ENCODE data around the gene RALA. TPM values are rescaled to one million over a fixed set of nuclear protein-coding genes. Genes with fewer than 3 reads are reported as not detected.

The RALA gene
- total and polyA plus RNA-seq, 10 of the 15 experiments (the other 5 are each of a cell fraction or from before 2014, with no cell fraction given) = 7.5 to 53.3 (median 23.1) TPM

- TF ChIP-seq, protein P1, sequence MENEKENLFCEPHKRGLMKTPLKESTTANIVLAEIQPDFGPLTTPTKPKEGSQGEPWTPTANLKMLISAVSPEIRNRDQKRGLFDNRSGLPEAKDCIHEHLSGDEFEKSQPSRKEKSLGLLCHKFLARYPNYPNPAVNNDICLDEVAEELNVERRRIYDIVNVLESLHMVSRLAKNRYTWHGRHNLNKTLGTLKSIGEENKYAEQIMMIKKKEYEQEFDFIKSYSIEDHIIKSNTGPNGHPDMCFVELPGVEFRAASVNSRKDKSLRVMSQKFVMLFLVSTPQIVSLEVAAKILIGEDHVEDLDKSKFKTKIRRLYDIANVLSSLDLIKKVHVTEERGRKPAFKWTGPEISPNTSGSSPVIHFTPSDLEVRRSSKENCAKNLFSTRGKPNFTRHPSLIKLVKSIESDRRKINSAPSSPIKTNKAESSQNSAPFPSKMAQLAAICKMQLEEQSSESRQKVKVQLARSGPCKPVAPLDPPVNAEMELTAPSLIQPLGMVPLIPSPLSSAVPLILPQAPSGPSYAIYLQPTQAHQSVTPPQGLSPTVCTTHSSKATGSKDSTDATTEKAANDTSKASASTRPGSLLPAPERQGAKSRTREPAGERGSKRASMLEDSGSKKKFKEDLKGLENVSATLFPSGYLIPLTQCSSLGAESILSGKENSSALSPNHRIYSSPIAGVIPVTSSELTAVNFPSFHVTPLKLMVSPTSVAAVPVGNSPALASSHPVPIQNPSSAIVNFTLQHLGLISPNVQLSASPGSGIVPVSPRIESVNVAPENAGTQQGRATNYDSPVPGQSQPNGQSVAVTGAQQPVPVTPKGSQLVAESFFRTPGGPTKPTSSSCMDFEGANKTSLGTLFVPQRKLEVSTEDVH (IDR thresholded peaks at IDR 0.05; ENCODE audit: low read depth, partially characterized antibody) = no peak
- no peak for TF ChIP-seq RCOR1 (conservative IDR thresholded peaks at IDR 0.05; ENCODE audit: low read depth, low read length)
- TF ChIP-seq STAT1 (conservative IDR thresholded peaks at IDR 0.05) = no peak
- no peak for TF ChIP-seq POLR2AphosphoS2 (IDR thresholded peaks at IDR 0.05; ENCODE audit: low read depth, low read length)
- TF ChIP-seq PML (IDR thresholded peaks at IDR 0.05; ENCODE audit: low read length) = no peak
- TF ChIP-seq, protein P2, sequence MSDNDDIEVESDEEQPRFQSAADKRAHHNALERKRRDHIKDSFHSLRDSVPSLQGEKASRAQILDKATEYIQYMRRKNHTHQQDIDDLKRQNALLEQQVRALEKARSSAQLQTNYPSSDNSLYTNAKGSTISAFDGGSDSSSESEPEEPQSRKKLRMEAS (IDR thresholded peaks at IDR 0.05; ENCODE audit: low read depth, low read length) = no peak
- no peak for TF ChIP-seq MEF2B (IDR thresholded peaks at IDR 0.05; ENCODE audit: partially characterized antibody, poor library complexity, severe bottlenecking)
- no peak for TF ChIP-seq SMARCA5 (IDR thresholded peaks at IDR 0.05)
- TF ChIP-seq BACH1 (IDR thresholded peaks at IDR 0.05; ENCODE audit: borderline replicate concordance) = no peak
These were observed 15.1 kb upstream of the RALA start (continued) for GRCh38 chr7:39608278-39608677.
